Glomerular endothelial cell (primary cell): ENCODE results near the gene OR1I1. TPM values are rescaled to one million over a fixed set of nuclear protein-coding genes. Genes with fewer than 3 reads are reported as not detected.

Source experiments
- DNase-seq: peaks from one replicate; pipeline ENCODE4 v3.0.0-alpha.2; 2011; ENCODE audit warnings: low read depth, low spot score; ENCODE audit errors: extremely low read depth
- total RNA-seq: library from RNA; depleted of rRNA; stranded (reverse); fragments of >200 nt; gene quantifications from 2 replicates; pipeline ENCODE4 v1.2.3, GENCODE V29; 2015

The OR1I1 gene
- total RNA-seq, 1 donor from 2014 or later: not detected

GRCh38 chr19:15141143-15141542 lies 59.1 kb downstream of the OR1I1 start:
- DNase-seq: no peak

- no peak for DNase-seq
Observed at GRCh38 chr19:15142313-15142712, 60.3 kb downstream of the OR1I1 start.

Other genes starting within 250 kb of the OR1I1 start
- not detected in 2 replicates for gene OR7A5, start 247.0 kb upstream of the OR1I1 start, total RNA-seq
- gene OR7C1, start 247.0 kb upstream of the OR1I1 start, total RNA-seq: not detected in 2 replicates
- gene OR7A10, start 233.3 kb upstream of the OR1I1 start, total RNA-seq: not detected in 2 replicates
- gene OR7A17, start 196.1 kb upstream of the OR1I1 start, total RNA-seq: not detected in 2 replicates
- not detected in 2 replicates for gene OR7C2, start 140.7 kb upstream of the OR1I1 start, total RNA-seq
- not detected in 2 replicates for gene SLC1A6, start 102.3 kb upstream of the OR1I1 start, total RNA-seq
- not detected in 2 replicates for gene CASP14, start 32.7 kb upstream of the OR1I1 start, total RNA-seq
- gene SYDE1, start 25.2 kb downstream of the OR1I1 start, total RNA-seq: 39.4 and 54.2 TPM in 2 replicates
- gene NOTCH3, start 118.8 kb downstream of the OR1I1 start, total RNA-seq: 6.2 and 37.5 TPM in 2 replicates
- gene EPHX3, start 150.2 kb downstream of the OR1I1 start, total RNA-seq: not detected in 2 replicates